Brain pericyte (primary cell): Measurements from ENCODE around the gene ACTL7B.
A peak's percentile ranks its signal among the peaks of the same experiment; 100 is the strongest.
"Not testable (repeated sequence)": the region's sequence is repeated elsewhere in the genome, so short reads cannot be mapped to it uniquely, and the experiment has no call there.

Source experiments
- DNase-seq: peaks from one replicate; pipeline ENCODE4 v3.0.0-alpha.2; 2012; ENCODE audit warnings: low read depth, low spot score

ACTL7B gene

GRCh38 chr9:108855888-108856287, at the start of gene ACTL7B:
Gene ACTL7B, minus strand, starts transcription at chr9:108855986. Its CDS starts 56 bp downstream, at chr9:108855930.
- no peak for DNase-seq

GRCh38 chr9:108905494-108905893, 49.7 kb upstream of the ACTL7B start:
- no peak for DNase-seq

GRCh38 chr9:108904161-108904560, 48.4 kb upstream of the ACTL7B start:
- no peak for DNase-seq

- DNase-seq, result no peak
Measured at GRCh38 chr9:108903420-108904103, 47.8 kb upstream of the ACTL7B start.

- DNase-seq, result no peak
Measured at GRCh38 chr9:108900176-108900575, 44.4 kb upstream of the ACTL7B start.

- DNase-seq, result not testable (repeated sequence)
Measured at GRCh38 chr9:108899023-108899695, 43.4 kb upstream of the ACTL7B start.

GRCh38 chr9:108897324-108898096, 41.7 kb upstream of the ACTL7B start:
- no peak for DNase-seq

- no peak for DNase-seq
Measured at GRCh38 chr9:108894225-108894997, 38.6 kb upstream of the ACTL7B start.

GRCh38 chr9:108889649-108890067, 33.9 kb upstream of the ACTL7B start:
- no peak for DNase-seq

- DNase-seq, result not testable (repeated sequence)
Measured at GRCh38 chr9:108886594-108887271, 30.9 kb upstream of the ACTL7B start.

- DNase-seq, result peak; percentile 24
Measured at GRCh38 chr9:108885643-108886348, 30.0 kb upstream of the ACTL7B start.

- no peak for DNase-seq
Measured at GRCh38 chr9:108884701-108885100, 28.9 kb upstream of the ACTL7B start.

GRCh38 chr9:108883085-108883484, 27.3 kb upstream of the ACTL7B start:
- DNase-seq, result no peak

- DNase-seq, result no peak
Measured at GRCh38 chr9:108882052-108882888, 26.5 kb upstream of the ACTL7B start.

- DNase-seq, result no peak
Measured at GRCh38 chr9:108880738-108881316, 25.0 kb upstream of the ACTL7B start.

- DNase-seq, result no peak
Measured at GRCh38 chr9:108877524-108877923, 21.7 kb upstream of the ACTL7B start.

GRCh38 chr9:108876425-108876824, 20.6 kb upstream of the ACTL7B start:
- no peak for DNase-seq

GRCh38 chr9:108874058-108874788, 18.4 kb upstream of the ACTL7B start:
- no peak for DNase-seq
